GM19099 (cell line): ENCODE data around the gene NECTIN4.

Source experiments
- POLR2A ChIP-seq: IDR thresholded peaks from 3 replicates; pipeline ENCODE4 v1.6.1; 2011; ENCODE audit warnings: low read depth; ENCODE audit not compliant: insufficient read length; ENCODE audit errors: extremely low read depth

Gene NECTIN4

GRCh38 chr1:161117759-161118581, 28.6 kb upstream of the NECTIN4 start, which contains the start of the genes NIT1 and PFDN2:
Gene NIT1 (plus strand): TSS chr1:161118105. CDS start chr1:161118177, 72 bp downstream.
Gene PFDN2 (minus strand): TSS chr1:161118037. CDS start chr1:161118026, 11 bp downstream.
- TF ChIP-seq POLR2A, result peak; percentile 93

- no peak for TF ChIP-seq POLR2A
These were observed 25.9 kb upstream of the NECTIN4 start for GRCh38 chr1:161115132-161115711.

GRCh38 chr1:161114556-161114955, 25.2 kb upstream of the NECTIN4 start:
- TF ChIP-seq POLR2A, result no peak

- no peak for TF ChIP-seq POLR2A
These were observed 24.6 kb upstream of the NECTIN4 start for GRCh38 chr1:161113915-161114314.

GRCh38 chr1:161111527-161111926, 22.2 kb upstream of the NECTIN4 start:
- no peak for TF ChIP-seq POLR2A

GRCh38 chr1:161111117-161111516, 21.8 kb upstream of the NECTIN4 start:
- TF ChIP-seq POLR2A, result no peak

- TF ChIP-seq POLR2A, result no peak
These were observed 17.1 kb upstream of the NECTIN4 start for GRCh38 chr1:161106431-161106830.

GRCh38 chr1:161100556-161100955, 11.2 kb upstream of the NECTIN4 start:
- no peak for TF ChIP-seq POLR2A

GRCh38 chr1:161099090-161099802, 9.9 kb upstream of the NECTIN4 start:
- no peak for TF ChIP-seq POLR2A

GRCh38 chr1:161098210-161099068, 9.1 kb upstream of the NECTIN4 start, which contains the start of gene KLHDC9:
Gene KLHDC9 (plus strand): TSS chr1:161098361. CDS start chr1:161098536, 175 bp downstream.
- TF ChIP-seq POLR2A, result peak; percentile 43

GRCh38 chr1:161096530-161096929, 7.2 kb upstream of the NECTIN4 start:
- TF ChIP-seq POLR2A, result no peak

GRCh38 chr1:161096015-161096414, 6.7 kb upstream of the NECTIN4 start:
- no peak for TF ChIP-seq POLR2A

GRCh38 chr1:161095230-161095629, 5.9 kb upstream of the NECTIN4 start:
- TF ChIP-seq POLR2A, result no peak

- TF ChIP-seq POLR2A, result no peak
These were observed 5.1 kb upstream of the NECTIN4 start for GRCh38 chr1:161094481-161094880.

GRCh38 chr1:161092621-161093028, 3.3 kb upstream of the NECTIN4 start:
- no peak for TF ChIP-seq POLR2A

GRCh38 chr1:161091796-161092507, 2.6 kb upstream of the NECTIN4 start:
- TF ChIP-seq POLR2A, result no peak
